Gastroesophageal sphincter (tissue), 4 donors: ENCODE results near the gene LAMA2. TPM values are rescaled to one million over a fixed set of nuclear protein-coding genes. Genes with fewer than 3 reads are reported as not detected.

Experiments
- ATAC-seq: fragments of 150-250 bp; one replicate; pipeline ENCODE4 v1.9.1; 2016; ENCODE audit warnings: mild to moderate bottlenecking, moderate library complexity
- H3K27ac ChIP-seq, 4 donors: fragments of 200-600 bp; sonication (generic) in 3 of 4; 1 replicate in 3 of 4; 2 replicates in 1 of 4; pipeline ENCODE4 v1.5.1; 2016 to 2019
- H3K27me3 ChIP-seq: fragments of 200-600 bp; sonication (generic); one replicate; pipeline ENCODE4 v1.5.1; 2019
- H3K36me3 ChIP-seq, 2 donors: fragments of 200-600 bp; sonication (generic); one replicate each; pipeline ENCODE4 v1.5.1; 2019; ENCODE audit warnings: control low read depth in 1 of 2
- H3K4me1 ChIP-seq, 3 donors: fragments of 200-600 bp; sonication (generic); 1 replicate in 2 of 3; 2 replicates in 1 of 3; pipeline ENCODE4 v1.5.1; 2016 to 2019; ENCODE audit warnings: control low read depth in 2 of 3
- H3K4me3 ChIP-seq, 2 donors: fragments of 200-600 bp; sonication (generic); one replicate each; pipeline ENCODE4 v1.5.1; 2019; ENCODE audit warnings: mild to moderate bottlenecking in 1 of 2, moderate library complexity in 1 of 2
- H3K9me3 ChIP-seq, 3 donors: fragments of 200-600 bp; sonication (generic); one replicate each; pipeline ENCODE4 v1.5.1; 2017 to 2019; ENCODE audit warnings: control low read depth in 2 of 3
- CTCF ChIP-seq, 4 experiments: fragments of 200-600 bp in 2 of 4; fragments of 450-650 bp in 2 of 4; sonication (generic) in 1 of 4; IDR thresholded peaks; one replicate each; pipeline ENCODE4 v1.5.1; 2017 to 2019; ENCODE audit warnings: antibody characterized with exemption in 4 of 4, mild to moderate bottlenecking in 2 of 4, moderate library complexity in 2 of 4
- EP300 ChIP-seq: sonication (generic); formaldehyde crosslinking; IDR thresholded peaks from one replicate; pipeline ENCODE4 v1.6.1; 2017; ENCODE audit warnings: antibody characterized with exemption, mild to moderate bottlenecking
- POLR2A ChIP-seq, 2 donors: fragments of 450-650 bp; IDR thresholded peaks; one replicate each; pipeline ENCODE4 v1.6.1; 2017; ENCODE audit warnings: antibody characterized with exemption in 2 of 2, mild to moderate bottlenecking in 2 of 2, moderate library complexity in 1 of 2
- POLR2AphosphoS5 ChIP-seq: sonication (generic); formaldehyde crosslinking; IDR thresholded peaks from one replicate; pipeline ENCODE4 v1.6.1; 2017; ENCODE audit warnings: antibody characterized with exemption
- WGBS, 2 donors: methylation state at CpG; one replicate each; pipeline ENCODE4 v1.1.5; 2018; ENCODE audit warnings: low coverage in 1 of 2; 5-methylcytosine and 5-hydroxymethylcytosine counted together
- total RNA-seq, 4 donors: library from RNA; depleted of rRNA; stranded (reverse); fragments of >200 nt; gene quantifications; one replicate each; pipeline ENCODE4 v1.1.0, GENCODE V29; 2016

The LAMA2 gene
- total RNA-seq, 4 donors from 2014 or later: 103 to 199 (median 153) TPM

GRCh38 chr6:129515004-129515403, 632.1 kb downstream of the LAMA2 start:
- H3K27ac ChIP-seq: no peak overlapping the region
- H3K4me1 ChIP-seq: no peaks in the 10 kb centered on the region
- peaks cover 0 to 46% of the 10 kb centered on the region in 2 donors for H3K36me3 ChIP-seq
- H3K9me3 ChIP-seq: no peaks in the 10 kb centered on the region
- H3K4me3 ChIP-seq: no peak overlapping the region
- ATAC-seq: no peak
- H3K27me3 ChIP-seq: no peaks in the 10 kb centered on the region
- WGBS, 2 donors: 50 to 81% methylated on average over 2 of the region's 2 CpGs
- TF ChIP-seq POLR2AphosphoS5 (no peak), POLR2A (IDR thresholded peaks at IDR 0.05) (no peak), EP300 (no peak), CTCF (IDR thresholded peaks at IDR 0.05) (no peak)

- 50 to 73% methylated on average over 2 to 3 of the region's 3 CpGs for WGBS, 2 donors
- Histone ChIP-seq H3K36me3 (peaks cover 0 to 46% of the 10 kb centered on the region in 2 donors), H3K4me3 (no peak overlapping the region), H3K27me3 (no peaks in the 10 kb centered on the region), H3K9me3 (no peaks in the 10 kb centered on the region), H3K4me1 (no peaks in the 10 kb centered on the region), H3K27ac (no peak overlapping the region)
- no peak for ATAC-seq
- no peak for TF ChIP-seq POLR2AphosphoS5
- no peak for TF ChIP-seq EP300
Observed at GRCh38 chr6:129516005-129516404, 633.1 kb downstream of the LAMA2 start.

- Histone ChIP-seq H3K9me3 (no peaks in the 10 kb centered on the region), H3K4me1 (no peaks in the 10 kb centered on the region), H3K36me3 (peaks cover 0 to 46% of the 10 kb centered on the region in 2 donors), H3K27me3 (no peaks in the 10 kb centered on the region), H3K4me3 (no peak overlapping the region), H3K27ac (no peak overlapping the region)
- WGBS, 2 donors: 50 to 53% methylated on average over 1 of the region's 1 CpG
- no peak for ATAC-seq
- no peak for TF ChIP-seq POLR2AphosphoS5
- TF ChIP-seq EP300: no peak
- no peak for TF ChIP-seq CTCF (IDR thresholded peaks at IDR 0.05)
- no peak for TF ChIP-seq POLR2A (IDR thresholded peaks at IDR 0.05)
Observed at GRCh38 chr6:129516787-129517186, 633.8 kb downstream of the LAMA2 start.

GRCh38 chr6:129517288-129517687, 634.4 kb downstream of the LAMA2 start:
- WGBS, 2 donors: 10 to 30% methylated on average over 2 of the region's 2 CpGs
- Histone ChIP-seq H3K4me1 (no peaks in the 10 kb centered on the region), H3K36me3 (peaks cover 0 to 45% of the 10 kb centered on the region in 2 donors), H3K9me3 (no peaks in the 10 kb centered on the region), H3K27ac (no peak overlapping the region), H3K4me3 (no peak overlapping the region), H3K27me3 (no peaks in the 10 kb centered on the region)
- no peak for ATAC-seq
- TF ChIP-seq CTCF (IDR thresholded peaks at IDR 0.05): no peak
- TF ChIP-seq POLR2AphosphoS5: no peak
- TF ChIP-seq POLR2A (IDR thresholded peaks at IDR 0.05): no peak
- no peak for TF ChIP-seq EP300

- Histone ChIP-seq H3K4me1 (no peaks in the 10 kb centered on the region), H3K27me3 (no peaks in the 10 kb centered on the region), H3K4me3 (no peak overlapping the region), H3K36me3 (peaks cover 0 to 26% of the 10 kb centered on the region in 2 donors), H3K9me3 (no peaks in the 10 kb centered on the region), H3K27ac (no peak overlapping the region)
- WGBS, 2 donors: 89 to 90% methylated on average over 2 of the region's 2 CpGs
- TF ChIP-seq POLR2A (IDR thresholded peaks at IDR 0.05): no peak
- TF ChIP-seq POLR2AphosphoS5: no peak
- no peak for ATAC-seq
Observed at GRCh38 chr6:129519750-129520149, 636.8 kb downstream of the LAMA2 start.

GRCh38 chr6:129521946-129522345, 639.0 kb downstream of the LAMA2 start:
- no peaks in the 10 kb centered on the region for H3K4me1 ChIP-seq
- no peaks in the 10 kb centered on the region for H3K9me3 ChIP-seq
- TF ChIP-seq CTCF (IDR thresholded peaks at IDR 0.05): no peak
- TF ChIP-seq POLR2A (IDR thresholded peaks at IDR 0.05): no peak
- TF ChIP-seq EP300: no peak
- TF ChIP-seq POLR2AphosphoS5: no peak
- peaks cover 0 to 8% of the 10 kb centered on the region in 2 donors for H3K36me3 ChIP-seq
- H3K27ac ChIP-seq: no peak overlapping the region
- WGBS, 2 donors: 30 to 42% methylated on average over 2 of the region's 2 CpGs
- no peak for ATAC-seq
- no peaks in the 10 kb centered on the region for H3K27me3 ChIP-seq
- no peak overlapping the region for H3K4me3 ChIP-seq
